GM23338 (cell line): Measurements from ENCODE around the gene ZNF581. TPM values are rescaled to one million over a fixed set of nuclear protein-coding genes. Genes with fewer than 3 reads are reported as not detected.

Experiments used
- ATAC-seq: fragments of 200-7000 bp; cut with Tn5 transposase; 3 replicates; pipeline ENCODE4 v1.9.1; 2020
- DNase-seq: peaks from one replicate; pipeline ENCODE4 v3.0.0-alpha.2; 2015; ENCODE audit warnings: low spot score
- H2AFZ ChIP-seq: fragments of 200-600 bp; sonication (generic); 2 replicates; pipeline ENCODE4 v1.8.0; 2016; ENCODE audit warnings: antibody characterized with exemption, mild to moderate bottlenecking, moderate library complexity
- H3F3A ChIP-seq: fragments of 200-600 bp; sonication (generic); replicated peaks from 2 replicates; pipeline ENCODE4 v1.8.0; 2017; ENCODE audit warnings: antibody characterized with exemption, mixed run types, low read depth
- H3K27ac ChIP-seq: fragments of 200-600 bp; sonication (generic); 2 replicates; pipeline ENCODE4 v1.6.1; 2016; ENCODE audit warnings: low read depth
- H3K27me3 ChIP-seq: fragments of 200-600 bp; sonication (generic); 2 replicates; pipeline ENCODE4 v1.8.0; 2016; ENCODE audit warnings: mild to moderate bottlenecking, mixed run types, moderate library complexity; ENCODE audit not compliant: insufficient read depth
- H3K36me3 ChIP-seq: fragments of 200-600 bp; sonication (generic); 2 replicates; pipeline ENCODE4 v1.8.0; 2016; ENCODE audit warnings: mild to moderate bottlenecking; ENCODE audit not compliant: insufficient read depth
- H3K4me1 ChIP-seq: fragments of 200-600 bp; sonication (generic); 2 replicates; pipeline ENCODE4 v1.8.0; 2016; ENCODE audit warnings: mild to moderate bottlenecking, moderate library complexity; ENCODE audit not compliant: insufficient read depth
- H3K4me2 ChIP-seq: fragments of 200-600 bp; sonication (generic); 2 replicates; pipeline ENCODE4 v1.7.1; 2017; ENCODE audit warnings: mixed run types
- H3K4me3 ChIP-seq: fragments of 200-600 bp; sonication (generic); 2 replicates; pipeline ENCODE4 v1.6.1; 2016; ENCODE audit warnings: mixed run types
- H3K79me2 ChIP-seq: fragments of 200-600 bp; sonication (generic); replicated peaks from 2 replicates; pipeline ENCODE4 v1.8.0; 2017; ENCODE audit warnings: mild to moderate bottlenecking; ENCODE audit not compliant: insufficient read depth
- H3K9me2 ChIP-seq: fragments of 200-600 bp; sonication (generic); 2 replicates; pipeline ENCODE4 v1.8.0; 2017; ENCODE audit not compliant: insufficient read depth
- H4K20me1 ChIP-seq: fragments of 200-600 bp; sonication (generic); replicated peaks from 2 replicates; pipeline ENCODE4 v1.8.0; 2017; ENCODE audit warnings: mild to moderate bottlenecking; ENCODE audit not compliant: insufficient read depth
- H3K27ac Mint-ChIP-seq: 2 replicates; pipeline ENCODE4 v1.8.0; 2020; ENCODE audit warnings: inconsistent platforms, mild to moderate bottlenecking, moderate library complexity, mixed read lengths
- H3K27me3 Mint-ChIP-seq: 3 replicates; pipeline ENCODE4 v1.8.0; 2022; ENCODE audit warnings: low read depth, mild to moderate bottlenecking, moderate library complexity, mixed read lengths, inconsistent platforms; ENCODE audit not compliant: insufficient read depth, poor library complexity
- H3K36me3 Mint-ChIP-seq: 3 replicates; pipeline ENCODE4 v1.8.0; 2021; ENCODE audit warnings: low read depth, mild to moderate bottlenecking, inconsistent platforms, moderate library complexity, mixed read lengths
- H3K4me1 Mint-ChIP-seq: 3 replicates; pipeline ENCODE4 v1.8.0; 2020; ENCODE audit warnings: mild to moderate bottlenecking, inconsistent platforms, mixed read lengths
- H3K4me3 Mint-ChIP-seq: 3 replicates; pipeline ENCODE4 v1.8.0; 2021; ENCODE audit warnings: moderate library complexity, mild to moderate bottlenecking, inconsistent platforms, mixed read lengths
- H3K9me3 Mint-ChIP-seq: 3 replicates; pipeline ENCODE4 v1.8.0; 2020; ENCODE audit warnings: moderate library complexity, mild to moderate bottlenecking, inconsistent platforms, mixed read lengths
- NANOG ChIP-seq: IDR thresholded peaks from 2 replicates; pipeline ENCODE4 v1.6.1; 2016; ENCODE audit warnings: antibody characterized with exemption, borderline replicate concordance
- POLR2AphosphoS5 ChIP-seq: IDR thresholded peaks from 2 replicates; pipeline ENCODE4 v1.6.1; 2016; ENCODE audit warnings: antibody characterized with exemption, low read depth
- STAT1 ChIP-seq: IDR thresholded peaks from one replicate; pipeline ENCODE4 v1.6.1; 2016; ENCODE audit warnings: antibody characterized with exemption; ENCODE audit not compliant: unreplicated experiment
- ZNF462 ChIP-seq: fragments of 250-450 bp; sonication (Bioruptor Pico); IDR thresholded peaks from 2 replicates; pipeline ENCODE4 v1.5.0; 2020; ENCODE audit warnings: mild to moderate bottlenecking, moderate library complexity
- polyA plus RNA-seq: library from polyadenylated mRNA; unstranded; fragments of >200 nt; fragmentation: Nextera tagmentation; extraction: Ambion mirVana; gene quantifications from 2 replicates; pipeline ENCODE4 v1.2.1, GENCODE V29; 2016
- total RNA-seq: library from RNA; depleted of rRNA; stranded (reverse); fragments of >200 nt; shearing (Covaris generic); gene quantifications from 2 replicates; pipeline ENCODE4 v1.2.3, GENCODE V29; 2014

ZNF581 gene
- total and polyA plus RNA-seq, 2 experiments from 2014 or later, result 48.5 to 87.6 TPM

GRCh38 chr19:55693336-55693974, 50.0 kb downstream of the ZNF581 start (continued):
- TF ChIP-seq ZNF462 (CRISPR knock-in tag), result no peak

- H3K4me1 Mint-ChIP-seq, result no peaks in the 10 kb centered on the region; the same call in 2 of the 3 replicates
- Histone ChIP-seq H3K36me3 (no peaks in the 10 kb centered on the region), H3K9me2 (no peaks in the 10 kb centered on the region), H2AFZ (no peak overlapping the region), H3K4me2 (no peak overlapping the region), H3K4me1 (no peaks in the 10 kb centered on the region), H3K79me2 (no peaks in the 10 kb centered on the region), H3K4me3 (no peak overlapping the region), H3F3A (no peaks in the 10 kb centered on the region), H3K27ac (no peak overlapping the region), H3K27me3 (no peaks in the 10 kb centered on the region), H4K20me1 (no peaks in the 10 kb centered on the region; the same call in 1 of the 2 replicates)
- no peaks in the 10 kb centered on the region for H3K9me3 Mint-ChIP-seq
- no peak overlapping the region for H3K27ac Mint-ChIP-seq
- H3K27me3 Mint-ChIP-seq, result peaks cover 6% of the 10 kb centered on the region
- ATAC-seq (no peak), DNase-seq (no peak)
- peaks cover 41% of the 10 kb centered on the region for H3K36me3 Mint-ChIP-seq
- no peak for TF ChIP-seq POLR2AphosphoS5
- no peak for TF ChIP-seq NANOG
- TF ChIP-seq ZNF462 (CRISPR knock-in tag), result no peak
- TF ChIP-seq STAT1, result no peak
- H3K4me3 Mint-ChIP-seq, result no peak overlapping the region
Observed at GRCh38 chr19:55694241-55694655, 50.8 kb downstream of the ZNF581 start.
